K562 (cell line): Measurements from ENCODE around the gene SRRM5. TPM values are rescaled to one million over a fixed set of nuclear protein-coding genes. Genes with fewer than 3 reads are reported as not detected.

Source experiments
- CTCF ChIP-seq, 3 experiments: IDR thresholded peaks in 2 of 3; conservative IDR thresholded peaks in 1 of 3; 2 replicates each; pipeline ENCODE4 v1.5.1; 2011 to 2012; ENCODE audit warnings: low read length in 3 of 3, mild to moderate bottlenecking in 3 of 3, control low read depth in 2 of 3, improper control_type of control experiment in 1 of 3, inconsistent platforms in 1 of 3, low read depth in 1 of 3, mixed read lengths in 1 of 3, moderate library complexity in 1 of 3; ENCODE audit not compliant: insufficient read depth in 2 of 3
- MNT ChIP-seq, 2 experiments: fragments of 450-650 bp; conservative IDR thresholded peaks; 2 replicates each; pipeline ENCODE4 v1.6.1; 2017; ENCODE audit warnings: mild to moderate bottlenecking in 2 of 2, moderate library complexity in 2 of 2
- RCOR1 ChIP-seq, 2 experiments: IDR thresholded peaks; 2 replicates each; pipeline ENCODE4 v1.6.1; 2012; ENCODE audit warnings: low read depth in 2 of 2, low read length in 2 of 2, borderline replicate concordance in 1 of 2, improper control_type of control experiment in 1 of 2
- REST ChIP-seq, 2 experiments: fragments of 450-650 bp; formaldehyde crosslinking in 1 of 2; IDR thresholded peaks; 2 replicates each; pipeline versions ENCODE4 v1.4.0 to v1.6.1; 2014 to 2020; ENCODE audit warnings: mild to moderate bottlenecking in 2 of 2, borderline replicate concordance in 1 of 2, low read depth in 1 of 2
- USF1 ChIP-seq: sonication (generic); formaldehyde crosslinking; IDR thresholded peaks from 2 replicates; pipeline ENCODE4 v1.9.0; 2022; ENCODE audit warnings: mild to moderate bottlenecking, missing genetic modification reagents
- ZBTB9 ChIP-seq: fragments of 450-650 bp; formaldehyde crosslinking; IDR thresholded peaks from 2 replicates; pipeline ENCODE4 v1.4.0; 2020; ENCODE audit warnings: mild to moderate bottlenecking, moderate library complexity
- polyA plus RNA-seq, 8 experiments: library from polyadenylated mRNA; depleted of rRNA in 4 of 8; stranded (reverse) in 5 of 8; unstranded in 3 of 8; fragments of >200 nt; fragmentation: Nextera tagmentation in 2 of 8; fragmentation: Illumina TruSeq in 1 of 8; extraction: Ambion mirVana in 2 of 8; extraction: Trizol in 1 of 8; gene quantifications; 2 replicates each; pipeline versions ENCODE4 v1.2.1 to v1.2.3, GENCODE V29; 2011 to 2014; ENCODE audit warnings: inconsistent platforms in 1 of 8, missing spikeins in 1 of 8
- total RNA-seq, 7 experiments: library from RNA; depleted of rRNA in 6 of 7; stranded (reverse); fragments of >200 nt in 6 of 7; fragmentation: Illumina TruSeq in 2 of 7; extraction: Trizol in 2 of 7; gene quantifications; 2 replicates each; pipeline versions ENCODE4 v1.2.1 to v1.2.3, GENCODE V29; 2011 to 2021; ENCODE audit warnings: low replicate concordance in 1 of 7

SRRM5 gene
- total and polyA plus RNA-seq, 9 of the 15 experiments (the other 6 are each of a cell fraction or from before 2014, with no cell fraction given): 0.09 to 0.45 (median 0.18) TPM; not detected in 2

GRCh38 chr19:43625918-43626579, 14.2 kb downstream of the SRRM5 start (continued):
- TF ChIP-seq REST (IDR thresholded peaks at IDR 0.05; ENCODE audit: borderline replicate concordance) (peak; percentile 19), REST (CRISPR knock-in tag; IDR thresholded peaks at IDR 0.05; ENCODE audit: low read depth) (no peak), ZBTB9 (CRISPR knock-in tag) (no peak), CTCF (IDR thresholded peaks at IDR 0.05 in 2 of 3, conservative IDR thresholded peaks at IDR 0.05 in 1 of 3; ENCODE audit: insufficient read depth in 2 of 3, low read depth in 1 of 3, low read length in 3 of 3) (peak; percentile 44 to 47 (median 46); a peak in 5 of 6 replicates), USF1 (CRISPR knock-in tag) (peak; percentile 61), RCOR1 (IDR thresholded peaks at IDR 0.05; ENCODE audit: borderline replicate concordance in 1 of 2, low read depth in 2 of 2, low read length in 2 of 2) (0 out of 4 replicates have a peak, but pooled peaks of 1 of the 2 experiments have one; percentile 11), MNT (conservative IDR thresholded peaks at IDR 0.05) (peak in 1 of 2 experiments; percentile 45; a peak in 1 of 4 replicates)
